GM20000 (cell line): ENCODE measurements around the gene UNC119B.

Experiments used
- DNase-seq: peaks from one replicate; pipeline ENCODE4 v3.0.0; 2012; ENCODE audit warnings: low spot score
- CTCF ChIP-seq: IDR thresholded peaks from 2 replicates; pipeline ENCODE4 v1.5.1; 2012; ENCODE audit warnings: mild to moderate bottlenecking, control low read depth; ENCODE audit errors: extremely low read depth, missing control alignments

Gene UNC119B

GRCh38 chr12:120755269-120755668, 45.0 kb downstream of the UNC119B start:
- TF ChIP-seq CTCF = no peak
- no peak for DNase-seq

- DNase-seq = no peak
- TF ChIP-seq CTCF = no peak
Measured at GRCh38 chr12:120757226-120757742, 47.0 kb downstream of the UNC119B start.

- no peak for DNase-seq
- TF ChIP-seq CTCF = no peak
Measured at GRCh38 chr12:120757949-120758348, 47.7 kb downstream of the UNC119B start.

GRCh38 chr12:120758798-120759590, 48.7 kb downstream of the UNC119B start:
- no peak for DNase-seq
- TF ChIP-seq CTCF = no peak

- no peak for TF ChIP-seq CTCF
- no peak for DNase-seq
Measured at GRCh38 chr12:120759591-120760348, 49.5 kb downstream of the UNC119B start.

- TF ChIP-seq CTCF = no peak
- DNase-seq = no peak
Measured at GRCh38 chr12:120760349-120761254, 50.3 kb downstream of the UNC119B start.

GRCh38 chr12:120761519-120761934, 51.3 kb downstream of the UNC119B start:
- no peak for DNase-seq

More at GRCh38 chr12:120761519-120761934, 51.3 kb downstream of the UNC119B start:
- TF ChIP-seq CTCF = no peak
